Mucosa of descending colon (tissue), 3 donors: ENCODE data around the gene S1PR3. TPM values are rescaled to one million over a fixed set of nuclear protein-coding genes. Genes with fewer than 3 reads are reported as not detected.

Experiments used
- ATAC-seq: fragments of 200-7000 bp; cut with Tn5 transposase; one replicate; pipeline ENCODE4 v1.9.1; 2020; ENCODE audit warnings: mild to moderate bottlenecking, moderate library complexity
- DNase-seq, 3 donors: peaks; one replicate each; pipeline ENCODE4 v3.0.0-alpha.2; 2020
- H3K36me3 ChIP-seq: fragments of 200-600 bp; one replicate; pipeline ENCODE4 v1.8.0; 2021; ENCODE audit warnings: low read depth, mild to moderate bottlenecking
- H3K4me1 ChIP-seq: fragments of 200-600 bp; one replicate; pipeline ENCODE4 v1.8.0; 2021; ENCODE audit warnings: low read depth, mild to moderate bottlenecking
- H3K4me3 ChIP-seq: fragments of 200-600 bp; one replicate; pipeline ENCODE4 v1.8.0; 2021; ENCODE audit warnings: mild to moderate bottlenecking
- H3K9me3 ChIP-seq: fragments of 200-600 bp; one replicate; pipeline ENCODE4 v1.8.0; 2021; ENCODE audit warnings: mild to moderate bottlenecking
- intact Hi-C, 2 donors: fragments of 100-400 bp; cut with DNase I in 1 of 2; cut with micrococcal nuclease in 1 of 2; formaldehyde crosslinking; loops; one replicate each; pipeline versions ENCODE4 v1.11.0 to v1.11.1; 2022; cut with DNase I, micrococcal nuclease
- total RNA-seq, 3 donors: library from RNA; stranded (reverse); fragmentation: NEBNext Ultra II Directional in 2 of 3; extraction: Animal tissue kit (Norgen Biotek cat#: 25700) in 2 of 3; gene quantifications; one replicate each; pipeline versions ENCODE4 v1.2.1 to v1.2.4, GENCODE V29; 2021 to 2023
- TF ChIP-seq, protein P1 (sequence below): fragments of 200-600 bp; IDR thresholded peaks from one replicate; pipeline ENCODE4 v1.8.0; 2022; ENCODE audit warnings: antibody characterized with exemption, mild to moderate bottlenecking
- donor health status: DM: no; HTN: no; CAD: no; lungs with moderate emphysema.
- donor health status: DM: no; HTN: no; CAD: no.
- donor health status: DM: no; HTN: yes; CAD: no.

S1PR3 gene
- total RNA-seq, 3 donors from 2014 or later, result 0.87 to 12.2 (median 3.0) TPM

DNA sequence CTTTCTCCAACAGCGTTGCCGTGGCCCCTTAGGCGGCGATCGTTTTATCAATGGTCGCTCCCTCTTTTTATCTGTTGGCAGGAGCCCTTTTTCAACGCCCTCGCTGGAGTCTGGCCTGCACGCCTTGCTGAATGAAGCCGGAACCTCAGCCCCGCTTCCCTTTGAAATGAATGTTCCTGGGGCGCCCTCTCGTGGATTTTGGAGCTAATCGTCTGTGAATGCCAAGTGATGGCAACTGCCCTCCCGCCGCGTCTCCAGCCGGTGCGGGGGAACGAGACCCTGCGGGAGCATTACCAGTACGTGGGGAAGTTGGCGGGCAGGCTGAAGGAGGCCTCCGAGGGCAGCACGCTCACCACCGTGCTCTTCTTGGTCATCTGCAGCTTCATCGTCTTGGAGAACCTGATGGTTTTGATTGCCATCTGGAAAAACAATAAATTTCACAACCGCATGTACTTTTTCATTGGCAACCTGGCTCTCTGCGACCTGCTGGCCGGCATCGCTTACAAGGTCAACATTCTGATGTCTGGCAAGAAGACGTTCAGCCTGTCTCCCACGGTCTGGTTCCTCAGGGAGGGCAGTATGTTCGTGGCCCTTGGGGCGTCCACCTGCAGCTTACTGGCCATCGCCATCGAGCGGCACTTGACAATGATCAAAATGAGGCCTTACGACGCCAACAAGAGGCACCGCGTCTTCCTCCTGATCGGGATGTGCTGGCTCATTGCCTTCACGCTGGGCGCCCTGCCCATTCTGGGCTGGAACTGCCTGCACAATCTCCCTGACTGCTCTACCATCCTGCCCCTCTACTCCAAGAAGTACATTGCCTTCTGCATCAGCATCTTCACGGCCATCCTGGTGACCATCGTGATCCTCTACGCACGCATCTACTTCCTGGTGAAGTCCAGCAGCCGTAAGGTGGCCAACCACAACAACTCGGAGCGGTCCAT is 10.0 kb downstream of the S1PR3 start:
- intact Hi-C loops, result loop anchor here (5.0 kb wide), 1 partner anchor 409 kb away; no protein-coding TSS in a partner anchor

DNA sequence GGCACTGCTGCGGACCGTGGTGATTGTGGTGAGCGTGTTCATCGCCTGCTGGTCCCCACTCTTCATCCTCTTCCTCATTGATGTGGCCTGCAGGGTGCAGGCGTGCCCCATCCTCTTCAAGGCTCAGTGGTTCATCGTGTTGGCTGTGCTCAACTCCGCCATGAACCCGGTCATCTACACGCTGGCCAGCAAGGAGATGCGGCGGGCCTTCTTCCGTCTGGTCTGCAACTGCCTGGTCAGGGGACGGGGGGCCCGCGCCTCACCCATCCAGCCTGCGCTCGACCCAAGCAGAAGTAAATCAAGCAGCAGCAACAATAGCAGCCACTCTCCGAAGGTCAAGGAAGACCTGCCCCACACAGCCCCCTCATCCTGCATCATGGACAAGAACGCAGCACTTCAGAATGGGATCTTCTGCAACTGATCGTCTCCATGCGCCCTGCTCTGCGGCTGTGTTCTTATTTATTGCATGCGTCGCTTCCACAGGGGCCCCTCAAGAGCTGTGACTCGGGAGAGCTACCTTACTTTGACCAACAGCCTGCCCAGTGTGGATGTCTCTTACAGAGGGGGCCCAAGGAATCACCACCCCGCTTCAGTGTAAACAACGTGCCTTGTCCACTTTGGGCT is 10.8 kb downstream of the S1PR3 start:
- H3K4me1 ChIP-seq, result peaks cover 6% of the 10 kb centered on the region
- no peak for ATAC-seq
- H3K36me3 ChIP-seq, result no peaks in the 10 kb centered on the region
- H3K9me3 ChIP-seq, result no peaks in the 10 kb centered on the region
- H3K4me3 ChIP-seq, result no peak overlapping the region
- intact Hi-C loops, result loop anchor here (5.0 kb wide), 1 partner anchor 410 kb away; no protein-coding TSS in a partner anchor
- TF ChIP-seq, protein P1, sequence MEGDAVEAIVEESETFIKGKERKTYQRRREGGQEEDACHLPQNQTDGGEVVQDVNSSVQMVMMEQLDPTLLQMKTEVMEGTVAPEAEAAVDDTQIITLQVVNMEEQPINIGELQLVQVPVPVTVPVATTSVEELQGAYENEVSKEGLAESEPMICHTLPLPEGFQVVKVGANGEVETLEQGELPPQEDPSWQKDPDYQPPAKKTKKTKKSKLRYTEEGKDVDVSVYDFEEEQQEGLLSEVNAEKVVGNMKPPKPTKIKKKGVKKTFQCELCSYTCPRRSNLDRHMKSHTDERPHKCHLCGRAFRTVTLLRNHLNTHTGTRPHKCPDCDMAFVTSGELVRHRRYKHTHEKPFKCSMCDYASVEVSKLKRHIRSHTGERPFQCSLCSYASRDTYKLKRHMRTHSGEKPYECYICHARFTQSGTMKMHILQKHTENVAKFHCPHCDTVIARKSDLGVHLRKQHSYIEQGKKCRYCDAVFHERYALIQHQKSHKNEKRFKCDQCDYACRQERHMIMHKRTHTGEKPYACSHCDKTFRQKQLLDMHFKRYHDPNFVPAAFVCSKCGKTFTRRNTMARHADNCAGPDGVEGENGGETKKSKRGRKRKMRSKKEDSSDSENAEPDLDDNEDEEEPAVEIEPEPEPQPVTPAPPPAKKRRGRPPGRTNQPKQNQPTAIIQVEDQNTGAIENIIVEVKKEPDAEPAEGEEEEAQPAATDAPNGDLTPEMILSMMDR, result no peak
- no peak for DNase-seq

More for the DNA sequence above, 10.0 kb downstream of the S1PR3 start:
- no peaks in the 10 kb centered on the region for H3K36me3 ChIP-seq
- H3K4me3 ChIP-seq, result no peak overlapping the region
- H3K9me3 ChIP-seq, result no peaks in the 10 kb centered on the region
- peaks cover 6% of the 10 kb centered on the region for H3K4me1 ChIP-seq
- peak; percentile 83 for ATAC-seq
- TF ChIP-seq, protein P1, result peak; percentile 47
- peak; percentile 72 to 89 (median 83) for DNase-seq

DNA sequence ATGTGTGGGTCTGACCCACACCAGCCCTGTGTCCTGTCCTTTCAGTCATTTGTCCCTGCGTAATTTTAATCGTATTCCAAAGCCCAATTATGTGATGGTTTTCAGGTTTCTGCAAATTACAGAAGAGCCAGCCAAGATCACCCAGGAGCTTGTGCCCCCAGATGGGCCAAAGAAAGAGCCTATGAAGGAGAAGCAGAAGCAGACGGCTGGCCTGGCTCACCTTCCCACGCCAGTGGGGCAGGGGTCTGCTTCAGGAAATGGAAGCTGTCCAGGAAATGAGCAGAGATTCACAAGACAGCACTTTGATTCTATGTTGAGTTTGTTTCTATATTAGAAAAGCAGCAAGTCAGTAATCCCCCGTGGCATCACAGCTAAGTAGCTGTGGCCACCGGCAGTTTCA is 11.7 kb downstream of the S1PR3 start:
- Histone ChIP-seq H3K36me3 (no peaks in the 10 kb centered on the region), H3K4me3 (no peak overlapping the region), H3K4me1 (peaks cover 6% of the 10 kb centered on the region), H3K9me3 (no peaks in the 10 kb centered on the region)
- TF ChIP-seq, protein P1, result no peak
- no peak for ATAC-seq
- intact Hi-C loops, result loop anchor here (5.0 kb wide), 1 partner anchor 411 kb away; no protein-coding TSS in a partner anchor
- DNase-seq, result no peak

DNA sequence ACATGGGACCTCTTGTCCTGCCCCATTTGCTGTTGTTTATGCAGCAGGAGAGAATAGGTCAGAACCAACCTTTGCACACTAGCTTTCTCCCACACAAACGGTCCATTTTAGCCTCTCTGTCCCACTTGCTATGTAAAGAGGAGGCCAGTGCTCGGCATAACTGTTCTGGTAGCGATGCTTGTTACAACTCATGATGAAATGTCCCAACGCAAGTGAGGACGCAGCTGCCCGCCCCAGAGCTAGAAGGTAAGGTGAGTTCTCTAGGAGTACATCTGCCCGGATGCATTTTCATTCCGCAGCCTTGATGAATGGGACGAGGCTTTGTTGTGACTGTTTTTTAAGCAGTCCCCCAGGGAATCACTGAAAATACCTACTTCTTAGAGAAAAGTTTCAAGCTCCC is 14.1 kb downstream of the S1PR3 start:
- H3K4me3 ChIP-seq, result no peak overlapping the region
- no peak for ATAC-seq
- no peaks in the 10 kb centered on the region for H3K9me3 ChIP-seq
- intact Hi-C loops, result no loop called here
- H3K4me1 ChIP-seq, result peaks cover 6% of the 10 kb centered on the region
- H3K36me3 ChIP-seq, result no peaks in the 10 kb centered on the region
- no peak for DNase-seq
- TF ChIP-seq, protein P1, result no peak

DNA sequence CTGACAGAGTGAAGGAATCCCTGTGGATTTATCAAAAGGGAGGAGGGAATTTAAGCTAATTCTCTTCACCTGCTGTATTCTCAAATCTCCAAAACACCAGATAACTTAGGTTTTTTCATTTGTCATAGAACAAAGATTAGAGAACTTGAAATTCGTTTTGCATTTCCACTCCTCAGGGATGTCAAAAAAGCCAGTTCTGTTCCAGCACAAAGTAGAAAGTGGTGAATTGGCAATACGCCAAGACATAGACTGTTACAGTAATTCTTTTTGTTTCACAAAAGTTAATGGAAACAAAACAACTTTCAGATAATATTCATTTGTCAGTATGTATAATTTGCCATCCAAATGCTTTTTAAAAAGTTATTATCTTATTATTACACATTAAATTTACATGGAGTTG is 15.0 kb downstream of the S1PR3 start:
- no peak for DNase-seq
- no peaks in the 10 kb centered on the region for H3K36me3 ChIP-seq
- intact Hi-C loops, result no loop called here
- TF ChIP-seq, protein P1, result no peak
- H3K9me3 ChIP-seq, result no peaks in the 10 kb centered on the region
- ATAC-seq, result no peak
- no peak overlapping the region for H3K4me3 ChIP-seq
- H3K4me1 ChIP-seq, result no peaks in the 10 kb centered on the region
